Muscle of back (tissue), 11 donors: ENCODE data around the gene ABHD12. TPM values are rescaled to one million over a fixed set of nuclear protein-coding genes. Genes with fewer than 3 reads are reported as not detected.
A peak's percentile ranks its signal among the peaks of the same experiment; 100 is the strongest.

Experiments used
- DNase-seq, 3 donors: peaks; one replicate each; pipeline versions ENCODE4 v3.0.0 to v3.0.0-alpha.2; 2013
- polyA plus RNA-seq, 10 donors: library from polyadenylated mRNA; unstranded; fragments of 120-200 nt; gene quantifications; one replicate each; pipeline ENCODE4 v1.2.1, GENCODE V29; 2013; ENCODE audit not compliant: insufficient read length in 10 of 10

The ABHD12 gene
- polyA plus RNA-seq, 10 donors, result 13.7 to 22.4 (median 17.6) TPM

- peak in 2 of 3 donors; percentile 8 to 22 for DNase-seq
Observed at GRCh38 chr20:25389401-25389857, 1.2 kb downstream of the ABHD12 start.

- no peak for DNase-seq
Observed at GRCh38 chr20:25382704-25383370, 7.8 kb downstream of the ABHD12 start.

- no peak for DNase-seq
Observed at GRCh38 chr20:25380945-25381614, 9.6 kb downstream of the ABHD12 start.

- no peak for DNase-seq
Observed at GRCh38 chr20:25378884-25379733, 11.5 kb downstream of the ABHD12 start.

GRCh38 chr20:25378189-25378883 lies 12.3 kb downstream of the ABHD12 start:
- DNase-seq, result no peak

GRCh38 chr20:25376886-25377285 lies 13.7 kb downstream of the ABHD12 start:
- no peak for DNase-seq

- no peak for DNase-seq
Observed at GRCh38 chr20:25376236-25376635, 14.4 kb downstream of the ABHD12 start.

GRCh38 chr20:25374842-25375241 lies 15.8 kb downstream of the ABHD12 start:
- no peak for DNase-seq

- peak in 1 of 3 donors; percentile 80 for DNase-seq
Observed at GRCh38 chr20:25372584-25373336, 17.9 kb downstream of the ABHD12 start.

- DNase-seq, result no peak
Observed at GRCh38 chr20:25369971-25370370, 20.7 kb downstream of the ABHD12 start.

- no peak for DNase-seq
Observed at GRCh38 chr20:25369529-25369928, 21.1 kb downstream of the ABHD12 start.

- DNase-seq, result no peak
Observed at GRCh38 chr20:25368976-25369375, 21.7 kb downstream of the ABHD12 start.

- DNase-seq, result no peak
Observed at GRCh38 chr20:25368526-25368925, 22.1 kb downstream of the ABHD12 start.

- DNase-seq, result no peak
Observed at GRCh38 chr20:25364879-25365699, 25.5 kb downstream of the ABHD12 start.

GRCh38 chr20:25364180-25364788 lies 26.4 kb downstream of the ABHD12 start:
- no peak for DNase-seq

- no peak for DNase-seq
Observed at GRCh38 chr20:25361287-25361683, 29.4 kb downstream of the ABHD12 start.

GRCh38 chr20:25360631-25361286 lies 29.9 kb downstream of the ABHD12 start:
- DNase-seq, result peak in 2 of 3 donors; percentile 12 to 54

GRCh38 chr20:25356271-25356933 lies 34.2 kb downstream of the ABHD12 start:
- no peak for DNase-seq

GRCh38 chr20:25355866-25356265 lies 34.8 kb downstream of the ABHD12 start:
- no peak for DNase-seq
